Gastrocnemius medialis (tissue), 4 donors: Measurements from ENCODE around the gene MIAT.

ENCODE experiments used
- CTCF ChIP-seq, 5 experiments: fragments of 450-650 bp in 3 of 5; fragments of 200-600 bp in 2 of 5; sonication (generic) in 2 of 5; IDR thresholded peaks in 4 of 5; conservative IDR thresholded peaks in 1 of 5; 1 replicate in 4 of 5; 2 replicates in 1 of 5; pipeline ENCODE4 v1.5.1; 2016 to 2019; ENCODE audit warnings: antibody characterized with exemption in 5 of 5, mild to moderate bottlenecking in 3 of 5, moderate library complexity in 3 of 5
- POLR2A ChIP-seq, 2 donors: fragments of 450-650 bp; IDR thresholded peaks; one replicate each; pipeline ENCODE4 v1.6.1; 2017; ENCODE audit warnings: antibody characterized with exemption in 2 of 2, mild to moderate bottlenecking in 2 of 2, moderate library complexity in 2 of 2

GRCh38 chr22:26635117-26635516 is 22.3 kb upstream of the MIAT start:
- TF ChIP-seq CTCF (IDR thresholded peaks at IDR 0.05 in 4 of 5, conservative IDR thresholded peaks at IDR 0.05 in 1 of 5), result no peak
- no peak for TF ChIP-seq POLR2A (IDR thresholded peaks at IDR 0.05)
